Tibial nerve (tissue), 4 donors: ENCODE data around the gene CDC42BPG. TPM values are rescaled to one million over a fixed set of nuclear protein-coding genes. Genes with fewer than 3 reads are reported as not detected.

ENCODE experiments used
- DNase-seq, 2 donors: peaks; one replicate each; pipeline ENCODE4 v3.0.0-alpha.2; 2019; ENCODE audit warnings: low spot score in 2 of 2
- H3K27ac ChIP-seq, 4 donors: fragments of 200-600 bp; sonication (generic) in 3 of 4; one replicate each; pipeline ENCODE4 v1.5.1; 2017 to 2019; ENCODE audit warnings: mild to moderate bottlenecking in 1 of 4
- H3K27me3 ChIP-seq, 2 donors: fragments of 200-600 bp; sonication (generic) in 1 of 2; one replicate each; pipeline versions ENCODE4 v1.5.1 to v1.6.0; 2017 to 2019
- H3K36me3 ChIP-seq, 3 donors: fragments of 200-600 bp; sonication (generic); one replicate each; pipeline ENCODE4 v1.5.1; 2018 to 2019
- H3K4me1 ChIP-seq, 4 donors: fragments of 200-600 bp; sonication (generic) in 3 of 4; one replicate each; pipeline ENCODE4 v1.5.1; 2017 to 2019
- H3K4me3 ChIP-seq, 4 donors: fragments of 200-600 bp; sonication (generic) in 3 of 4; one replicate each; pipeline ENCODE4 v1.5.1; 2017 to 2019; ENCODE audit warnings: mild to moderate bottlenecking in 1 of 4, moderate library complexity in 1 of 4
- H3K9me3 ChIP-seq, 4 donors: fragments of 200-600 bp; sonication (generic) in 3 of 4; one replicate each; pipeline ENCODE4 v1.5.1; 2017 to 2019
- CTCF ChIP-seq, 5 experiments: fragments of 200-600 bp in 3 of 5; fragments of 450-650 bp in 2 of 5; sonication (generic) in 3 of 5; IDR thresholded peaks; one replicate each; pipeline ENCODE4 v1.5.1; 2016 to 2019; ENCODE audit warnings: antibody characterized with exemption in 5 of 5, mild to moderate bottlenecking in 3 of 5, moderate library complexity in 2 of 5
- EP300 ChIP-seq, 2 donors: sonication (generic); formaldehyde crosslinking; IDR thresholded peaks; one replicate each; pipeline ENCODE4 v1.6.1; 2017; ENCODE audit warnings: antibody characterized with exemption in 2 of 2, mild to moderate bottlenecking in 1 of 2
- POLR2A ChIP-seq, 2 donors: fragments of 450-650 bp; IDR thresholded peaks; one replicate each; pipeline ENCODE4 v1.6.1; 2017; ENCODE audit warnings: antibody characterized with exemption in 2 of 2, mild to moderate bottlenecking in 2 of 2, moderate library complexity in 2 of 2
- WGBS, 2 donors: methylation state at CpG; one replicate each; pipeline ENCODE4 v1.1.5; 2018; 5-methylcytosine and 5-hydroxymethylcytosine counted together
- total RNA-seq, 4 donors: library from RNA; depleted of rRNA; stranded (reverse); fragments of >200 nt; gene quantifications; one replicate each; pipeline ENCODE4 v1.1.0, GENCODE V29; 2016

CDC42BPG gene
- total RNA-seq, 4 donors from 2014 or later, result under 0.01 to 0.30 (median 0.21) TPM; not detected in 1

GRCh38 chr11:64810891-64811272, 33.6 kb downstream of the CDC42BPG start:
- Histone ChIP-seq H3K4me1 (peaks cover 0 to 25% (median 9%) of the 10 kb centered on the region in 4 donors), H3K27me3 (no peaks in the 10 kb centered on the region), H3K9me3 (no peaks in the 10 kb centered on the region), H3K36me3 (peaks cover 0 to 26% (median 0%) of the 10 kb centered on the region in 3 donors), H3K4me3 (peak overlapping the region; percentile 47 to 74 (median 69)), H3K27ac (peak overlapping the region in 3 of 4 donors; percentile 32 to 81 (median 70))
- DNase-seq, result peak in 1 of 2 donors; percentile 8
- no peak for TF ChIP-seq POLR2A (IDR thresholded peaks at IDR 0.05)
- no peak for TF ChIP-seq EP300 (IDR thresholded peaks at IDR 0.05)
- no peak for TF ChIP-seq CTCF (IDR thresholded peaks at IDR 0.05)
- 51 to 54% methylated on average over 17 of the region's 17 CpGs for WGBS, 2 donors

GRCh38 chr11:64810271-64810890, 34.1 kb downstream of the CDC42BPG start, which contains the start of gene MEN1:
Gene MEN1 (minus strand): TSS chr11:64810551. CDS start chr11:64810109, 442 bp downstream.
- DNase-seq, result peak; percentile 91 to 93
- H3K27ac ChIP-seq, result peak within 1 kb of the TSS in 3 of 4 donors; percentile 70 to 81 (median 77)
- WGBS, 2 donors, result 1 to 2% methylated on average over 36 to 45 of the region's 46 CpGs
- H3K27me3 ChIP-seq, result no peaks in the 10 kb centered on the region
- peak within 1 kb of the TSS; percentile 47 to 74 (median 69) for H3K4me3 ChIP-seq
- peaks cover 0 to 31% (median 0%) of the 10 kb centered on the region in 3 donors for H3K36me3 ChIP-seq
- TF ChIP-seq EP300 (IDR thresholded peaks at IDR 0.05) (peak; percentile 90 to 93), POLR2A (IDR thresholded peaks at IDR 0.05) (peak; percentile 47 to 76), CTCF (IDR thresholded peaks at IDR 0.05) (peak in 2 of 5 experiments; percentile 15 to 54)
- peaks cover 0 to 25% (median 9%) of the 10 kb centered on the region in 4 donors for H3K4me1 ChIP-seq
- no peaks in the 10 kb centered on the region for H3K9me3 ChIP-seq

- no peak for TF ChIP-seq CTCF (IDR thresholded peaks at IDR 0.05)
- no peak for TF ChIP-seq EP300 (IDR thresholded peaks at IDR 0.05)
- no peak for TF ChIP-seq POLR2A (IDR thresholded peaks at IDR 0.05)
- Histone ChIP-seq H3K27ac (peak overlapping the region in 3 of 4 donors; percentile 70 to 81 (median 77)), H3K4me1 (peaks cover 0 to 26% (median 9%) of the 10 kb centered on the region in 4 donors), H3K36me3 (peaks cover 0 to 37% (median 0%) of the 10 kb centered on the region in 3 donors), H3K4me3 (peak overlapping the region; percentile 47 to 74 (median 69)), H3K27me3 (no peaks in the 10 kb centered on the region), H3K9me3 (no peaks in the 10 kb centered on the region)
- DNase-seq, result no peak
- WGBS, 2 donors, result 3 to 6% methylated on average over 20 to 28 of the region's 44 CpGs
Measured at GRCh38 chr11:64809781-64810241, 34.6 kb downstream of the CDC42BPG start.

GRCh38 chr11:64805481-64805880, 39.0 kb downstream of the CDC42BPG start:
- WGBS, 2 donors, result 87 to 89% methylated on average over 7 to 8 of the region's 9 CpGs
- peaks cover 0 to 42% (median 0%) of the 10 kb centered on the region in 3 donors for H3K36me3 ChIP-seq

More at GRCh38 chr11:64805481-64805880, 39.0 kb downstream of the CDC42BPG start:
- H3K27ac ChIP-seq, result no peak overlapping the region
- H3K27me3 ChIP-seq, result no peaks in the 10 kb centered on the region
- no peak for TF ChIP-seq POLR2A (IDR thresholded peaks at IDR 0.05)
- TF ChIP-seq CTCF (IDR thresholded peaks at IDR 0.05), result no peak
- no peak for TF ChIP-seq EP300 (IDR thresholded peaks at IDR 0.05)
- H3K4me3 ChIP-seq, result no peak overlapping the region
- H3K4me1 ChIP-seq, result peaks cover 0 to 50% (median 22%) of the 10 kb centered on the region in 4 donors
- no peaks in the 10 kb centered on the region for H3K9me3 ChIP-seq
- DNase-seq, result no peak
